HCT116 (cell line): ENCODE data around the gene AURKA. TPM values are rescaled to one million over a fixed set of nuclear protein-coding genes. Genes with fewer than 3 reads are reported as not detected.

Experiments used
- ATAC-seq: fragments of 200-7000 bp; cut with Tn5 transposase; 2 replicates; pipeline ENCODE4 v1.9.1; 2020; ENCODE audit warnings: mild to moderate bottlenecking, moderate library complexity
- BruUV-seq: library from RNA; stranded (reverse); fragments of 400-500 nt; replicated peaks from 2 replicates; lab custom pipeline; 2021; lab: Mats Ljungman, UMichigan
- CTCF ChIA-PET: fragments of 300-600 bp; sonication (Branson Sonifier 250); formaldehyde crosslinking; loops from one replicate; lab custom pipeline; 2021; ENCODE audit warnings: antibody characterized with exemption; lab: Charles Lee
- POLR2A ChIA-PET: fragments of 300-600, 350-600 bp; sonication (Branson Sonifier 250); formaldehyde crosslinking; loops from one replicate; lab custom pipeline; 2021; ENCODE audit warnings: antibody characterized with exemption; lab: Charles Lee
- RAD21 ChIA-PET, 2 experiments: fragments of 300-600 bp; sonication (Branson Sonifier 250); formaldehyde crosslinking; loops; one replicate each; lab custom pipeline; 2023; ENCODE audit warnings: low total read pairs in 2 of 2; ENCODE audit not compliant: uncharacterized antibody in 2 of 2, unreplicated experiment in 2 of 2, low non-redundant PET in 1 of 2; lab: Charles Lee
- DNase-seq: peaks from one replicate; pipeline ENCODE4 v3.0.0-alpha.2; 2010; ENCODE audit warnings: low read depth, low spot score
- H2AFZ ChIP-seq: fragments of 200-600 bp; shearing (Covaris generic), sonication (generic); 2 replicates; pipeline ENCODE4 v1.6.1; 2017; ENCODE audit warnings: low read depth, mixed run types, mixed read lengths, antibody characterized with exemption, low read length; ENCODE audit not compliant: poor library complexity, severe bottlenecking
- H3K27ac ChIP-seq: 2 replicates; pipeline ENCODE4 v1.5.1; 2012; ENCODE audit warnings: low read depth, low read length
- H3K27me3 ChIP-seq: fragments of 200-600 bp; sonication (generic); 2 replicates; pipeline ENCODE4 v1.6.1; 2016; ENCODE audit warnings: mixed run types, low read length, mixed read lengths; ENCODE audit not compliant: insufficient read depth
- H3K36me3 ChIP-seq, 2 experiments: fragments of 200-500 bp in 1 of 2; fragments of 200-600 bp in 1 of 2; sonication (Bioruptor generic) in 1 of 2; sonication (generic) in 1 of 2; 2 replicates each; pipeline versions ENCODE4 v1.5.1 to v1.6.1; 2014 to 2016; ENCODE audit warnings: low read length in 2 of 2, inconsistent platforms in 1 of 2, mixed read lengths in 1 of 2, mixed run types in 1 of 2; ENCODE audit not compliant: insufficient read depth in 2 of 2, control insufficient read depth in 1 of 2
- H3K4me1 ChIP-seq, 2 experiments: fragments of 200-600 bp in 1 of 2; sonication (generic) in 1 of 2; 2 replicates each; pipeline versions ENCODE4 v1.5.1 to v1.6.1; 2012 to 2017; ENCODE audit warnings: low read length in 2 of 2, inconsistent platforms in 1 of 2, mild to moderate bottlenecking in 1 of 2, mixed read lengths in 1 of 2, mixed run types in 1 of 2, moderate library complexity in 1 of 2; ENCODE audit not compliant: insufficient read depth in 2 of 2, control insufficient read depth in 1 of 2
- H3K4me2 ChIP-seq: fragments of 200-600 bp; sonication (generic); 2 replicates; pipeline ENCODE4 v1.6.1; 2017; ENCODE audit warnings: mixed run types, low read length, mixed read lengths
- H3K4me3 ChIP-seq, 2 experiments: fragments of 200-600 bp in 1 of 2; sonication (generic) in 1 of 2; replicated peaks in 1 of 2; 2 replicates each; pipeline ENCODE4 v1.5.1; 2011 to 2016; ENCODE audit warnings: low read length in 2 of 2, control low read depth in 1 of 2, low read depth in 1 of 2, mild to moderate bottlenecking in 1 of 2, mixed read lengths in 1 of 2, mixed run types in 1 of 2
- H3K79me2 ChIP-seq: fragments of 200-600 bp; sonication (generic); 2 replicates; pipeline ENCODE4 v1.6.1; 2017; ENCODE audit warnings: mild to moderate bottlenecking, mixed run types, low read length, moderate library complexity, mixed read lengths; ENCODE audit not compliant: insufficient read depth
- H3K9ac ChIP-seq: fragments of 200-600 bp; sonication (generic); 2 replicates; pipeline ENCODE4 v1.6.1; 2016; ENCODE audit warnings: low read length, mixed read lengths
- H3K9me2 ChIP-seq: fragments of 200-600 bp; sonication (generic), shearing (Covaris generic); 2 replicates; pipeline ENCODE4 v1.6.1; 2017; ENCODE audit warnings: mixed run types, mild to moderate bottlenecking, moderate library complexity; ENCODE audit not compliant: insufficient read depth
- H3K9me3 ChIP-seq, 2 experiments: fragments of 200-500 bp in 1 of 2; fragments of 200-600 bp in 1 of 2; sonication (Bioruptor generic) in 1 of 2; sonication (generic) in 1 of 2; 2 replicates each; pipeline ENCODE4 v1.6.1; 2014 to 2017; ENCODE audit warnings: low read length in 2 of 2, mixed read lengths in 2 of 2, inconsistent platforms in 1 of 2, low read depth in 1 of 2, mild to moderate bottlenecking in 1 of 2, mixed run types in 1 of 2, moderate library complexity in 1 of 2; ENCODE audit not compliant: control insufficient read depth in 1 of 2, insufficient read depth in 1 of 2
- H4K20me1 ChIP-seq: fragments of 200-600 bp; sonication (generic), shearing (Covaris generic); 2 replicates; pipeline ENCODE4 v1.6.1; 2017; ENCODE audit warnings: mixed run types, mild to moderate bottlenecking, moderate library complexity; ENCODE audit not compliant: insufficient read depth
- EZH2 ChIP-seq: fragments of 200-600 bp; sonication (generic); IDR thresholded peaks from 2 replicates; pipeline ENCODE4 v1.6.1; 2017; ENCODE audit warnings: antibody characterized with exemption, mixed run types
- EZH2phosphoT487 ChIP-seq: fragments of 200-600 bp; IDR thresholded peaks from 2 replicates; pipeline ENCODE4 v1.6.1; 2018; ENCODE audit warnings: antibody characterized with exemption, borderline replicate concordance
- JUND ChIP-seq: IDR thresholded peaks from 2 replicates; pipeline ENCODE4 v1.6.1; 2012
- SP1 ChIP-seq: IDR thresholded peaks from 2 replicates; pipeline ENCODE4 v1.6.1; 2012; ENCODE audit warnings: low read depth
- SRF ChIP-seq: IDR thresholded peaks from 2 replicates; pipeline ENCODE4 v1.6.1; 2012; ENCODE audit warnings: low read depth
- intact Hi-C: fragments of 100-400 bp; cut with micrococcal nuclease; formaldehyde crosslinking; loops from 2 replicates; pipeline ENCODE4 v1.10.0; 2022
- total RNA-seq: library from RNA; stranded (reverse); gene quantifications from one replicate; pipeline ENCODE4 v1.2.1, GENCODE V29; 2021; ENCODE audit not compliant: unreplicated experiment
- TF ChIP-seq, protein P1 (sequence below): IDR thresholded peaks from 2 replicates; pipeline ENCODE4 v1.6.1; 2012; ENCODE audit warnings: low read depth

The AURKA gene
- total RNA-seq, 1 experiment from 2014 or later, result 80.1 TPM

DNA sequence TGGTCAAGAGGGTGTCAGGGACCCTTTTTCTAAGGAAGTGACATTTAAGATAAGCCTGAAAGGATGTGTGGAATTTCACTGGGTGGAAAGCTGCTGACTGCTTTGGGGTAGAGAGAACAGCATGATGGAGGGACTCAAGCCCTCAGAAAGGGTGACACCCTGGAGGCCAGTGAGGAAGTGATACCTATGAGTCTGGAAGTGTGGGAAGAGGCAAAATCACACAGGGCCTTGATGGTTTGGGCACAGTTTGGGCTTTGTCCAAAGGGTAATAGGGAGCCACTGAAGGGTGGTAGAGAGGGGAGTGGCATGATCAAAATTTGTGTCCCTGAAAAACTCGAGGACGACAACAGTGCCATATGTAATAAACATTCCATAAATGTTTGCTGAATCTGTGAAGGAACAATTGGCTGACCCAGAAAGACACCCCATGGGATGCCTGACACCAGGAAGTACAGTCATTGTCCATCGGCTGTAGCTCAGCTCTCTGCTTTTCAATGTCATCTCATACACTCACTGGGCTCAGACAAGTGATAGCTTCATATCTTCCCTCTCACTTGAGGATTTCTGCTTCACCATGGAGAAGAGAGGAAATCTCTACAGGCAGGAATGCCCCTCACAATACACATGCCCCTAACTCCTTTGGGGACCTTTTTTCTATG is 41.3 kb upstream of the AURKA start (continued):
- TF ChIP-seq, protein P1, sequence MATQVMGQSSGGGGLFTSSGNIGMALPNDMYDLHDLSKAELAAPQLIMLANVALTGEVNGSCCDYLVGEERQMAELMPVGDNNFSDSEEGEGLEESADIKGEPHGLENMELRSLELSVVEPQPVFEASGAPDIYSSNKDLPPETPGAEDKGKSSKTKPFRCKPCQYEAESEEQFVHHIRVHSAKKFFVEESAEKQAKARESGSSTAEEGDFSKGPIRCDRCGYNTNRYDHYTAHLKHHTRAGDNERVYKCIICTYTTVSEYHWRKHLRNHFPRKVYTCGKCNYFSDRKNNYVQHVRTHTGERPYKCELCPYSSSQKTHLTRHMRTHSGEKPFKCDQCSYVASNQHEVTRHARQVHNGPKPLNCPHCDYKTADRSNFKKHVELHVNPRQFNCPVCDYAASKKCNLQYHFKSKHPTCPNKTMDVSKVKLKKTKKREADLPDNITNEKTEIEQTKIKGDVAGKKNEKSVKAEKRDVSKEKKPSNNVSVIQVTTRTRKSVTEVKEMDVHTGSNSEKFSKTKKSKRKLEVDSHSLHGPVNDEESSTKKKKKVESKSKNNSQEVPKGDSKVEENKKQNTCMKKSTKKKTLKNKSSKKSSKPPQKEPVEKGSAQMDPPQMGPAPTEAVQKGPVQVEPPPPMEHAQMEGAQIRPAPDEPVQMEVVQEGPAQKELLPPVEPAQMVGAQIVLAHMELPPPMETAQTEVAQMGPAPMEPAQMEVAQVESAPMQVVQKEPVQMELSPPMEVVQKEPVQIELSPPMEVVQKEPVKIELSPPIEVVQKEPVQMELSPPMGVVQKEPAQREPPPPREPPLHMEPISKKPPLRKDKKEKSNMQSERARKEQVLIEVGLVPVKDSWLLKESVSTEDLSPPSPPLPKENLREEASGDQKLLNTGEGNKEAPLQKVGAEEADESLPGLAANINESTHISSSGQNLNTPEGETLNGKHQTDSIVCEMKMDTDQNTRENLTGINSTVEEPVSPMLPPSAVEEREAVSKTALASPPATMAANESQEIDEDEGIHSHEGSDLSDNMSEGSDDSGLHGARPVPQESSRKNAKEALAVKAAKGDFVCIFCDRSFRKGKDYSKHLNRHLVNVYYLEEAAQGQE, result no peak
- TF ChIP-seq JUND (no peak), EZH2phosphoT487 (no peak)
- TF ChIP-seq, all 23 proteins: peak for 0

DNA sequence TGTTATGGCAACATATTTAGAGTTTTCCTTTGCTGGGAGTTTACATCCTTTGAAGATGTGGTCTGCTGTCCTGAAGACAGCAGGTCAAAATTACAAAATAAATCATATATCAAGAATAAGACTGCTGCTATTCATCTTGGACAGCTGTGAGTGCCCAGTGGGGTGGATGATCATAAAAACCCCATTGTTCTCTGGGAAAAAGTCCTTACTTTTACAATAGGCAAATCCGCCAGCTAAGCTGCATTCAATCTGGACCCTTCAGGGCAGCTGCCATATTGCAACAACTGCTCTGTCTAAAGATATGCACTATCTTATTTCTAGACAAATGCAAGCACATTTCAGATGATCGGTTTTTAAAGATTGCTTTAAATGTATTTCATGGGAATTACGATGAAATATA is 39.5 kb upstream of the AURKA start:
- Histone ChIP-seq H3K4me2 (no peak overlapping the region), H3K4me3 (no peak overlapping the region), H4K20me1 (no peaks in the 10 kb centered on the region), H3K27ac (no peak overlapping the region), H3K79me2 (no peaks in the 10 kb centered on the region), H3K9me2 (no peaks in the 10 kb centered on the region), H3K27me3 (no peaks in the 10 kb centered on the region), H3K4me1 (peaks cover 0 to 11% of the 10 kb centered on the region in 2 experiments; a peak in 2 of 4 replicates), H3K9ac (no peak overlapping the region), H2AFZ (no peak overlapping the region), H3K36me3 (no peaks in the 10 kb centered on the region), H3K9me3 (no peaks in the 10 kb centered on the region)
- no peak for ATAC-seq
- TF ChIP-seq, protein P1, result no peak
- TF ChIP-seq SP1, result no peak
- no peak for TF ChIP-seq EZH2
- TF ChIP-seq SRF, result no peak
- ChIA-PET RAD21 (no interaction called here), CTCF (no interaction called here), POLR2A (no interaction called here)
- DNase-seq, result no peak
- no TSS peak for BruUV-seq
- intact Hi-C loops, result no loop called here
